Stomach (tissue), 4 donors: Measurements from ENCODE around the gene LDLRAD3.

Source experiments
- CTCF ChIP-seq, 7 experiments: fragments of 450-650 bp in 4 of 7; fragments of 200-600 bp in 3 of 7; sonication (generic) in 3 of 7; IDR thresholded peaks; one replicate each; pipeline ENCODE4 v1.5.1; 2016 to 2019; ENCODE audit warnings: antibody characterized with exemption in 7 of 7, control low read depth in 2 of 7, mild to moderate bottlenecking in 1 of 7
- POLR2A ChIP-seq, 4 donors: fragments of 450-650 bp; IDR thresholded peaks; one replicate each; pipeline ENCODE4 v1.6.1; 2016; ENCODE audit warnings: antibody characterized with exemption in 4 of 4, control low read depth in 2 of 4, mild to moderate bottlenecking in 1 of 4, moderate library complexity in 1 of 4

- no peak for TF ChIP-seq CTCF (IDR thresholded peaks at IDR 0.05)
- no peak for TF ChIP-seq POLR2A (IDR thresholded peaks at IDR 0.05)
Observed at GRCh38 chr11:36193721-36194120, 249.9 kb downstream of the LDLRAD3 start.
